Neural cell (in vitro differentiated cells): ENCODE results near the gene LPIN1.

Experiments used
- EZH2 ChIP-seq: fragments of 200-600, 300-800 bp; shearing (Covaris generic), sonication (generic); IDR thresholded peaks from 2 replicates; pipeline ENCODE4 v1.6.1; 2014; ENCODE audit warnings: antibody characterized with exemption, low read length, borderline replicate concordance, mild to moderate bottlenecking; ENCODE audit not compliant: insufficient read depth, poor library complexity, severe bottlenecking
- RAD21 ChIP-seq: fragments of 450-650 bp; conservative IDR thresholded peaks from 2 replicates; pipeline ENCODE4 v1.6.1; 2014; ENCODE audit warnings: antibody characterized with exemption, mild to moderate bottlenecking, moderate library complexity
- TF ChIP-seq, protein P1 (sequence below): fragments of 450-650 bp; IDR thresholded peaks from 2 replicates; pipeline ENCODE4 v1.5.1; 2014; ENCODE audit warnings: antibody characterized with exemption, mild to moderate bottlenecking, moderate library complexity; ENCODE audit not compliant: poor library complexity, severe bottlenecking

DNA sequence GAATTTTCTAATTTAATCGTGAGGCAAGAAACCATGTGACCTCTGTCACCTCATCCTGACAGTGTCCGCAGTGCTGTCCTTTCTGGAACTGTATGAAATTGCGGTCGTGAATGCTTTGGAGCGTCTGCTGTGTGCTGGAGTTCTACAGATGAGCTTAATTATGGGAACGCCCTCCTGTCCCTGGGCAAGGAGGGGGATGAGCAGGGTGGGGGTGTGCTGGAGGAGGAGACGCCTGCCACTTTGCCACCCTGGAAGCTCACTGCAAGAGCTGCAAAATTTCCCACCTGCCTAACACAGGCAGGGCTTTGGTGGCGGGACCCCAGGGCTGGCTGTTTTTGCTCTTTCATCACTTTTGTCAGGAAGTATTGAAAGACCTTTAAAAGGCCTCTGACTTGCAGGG is 6.5 kb downstream of the LPIN1 start:
- TF ChIP-seq, protein P1, sequence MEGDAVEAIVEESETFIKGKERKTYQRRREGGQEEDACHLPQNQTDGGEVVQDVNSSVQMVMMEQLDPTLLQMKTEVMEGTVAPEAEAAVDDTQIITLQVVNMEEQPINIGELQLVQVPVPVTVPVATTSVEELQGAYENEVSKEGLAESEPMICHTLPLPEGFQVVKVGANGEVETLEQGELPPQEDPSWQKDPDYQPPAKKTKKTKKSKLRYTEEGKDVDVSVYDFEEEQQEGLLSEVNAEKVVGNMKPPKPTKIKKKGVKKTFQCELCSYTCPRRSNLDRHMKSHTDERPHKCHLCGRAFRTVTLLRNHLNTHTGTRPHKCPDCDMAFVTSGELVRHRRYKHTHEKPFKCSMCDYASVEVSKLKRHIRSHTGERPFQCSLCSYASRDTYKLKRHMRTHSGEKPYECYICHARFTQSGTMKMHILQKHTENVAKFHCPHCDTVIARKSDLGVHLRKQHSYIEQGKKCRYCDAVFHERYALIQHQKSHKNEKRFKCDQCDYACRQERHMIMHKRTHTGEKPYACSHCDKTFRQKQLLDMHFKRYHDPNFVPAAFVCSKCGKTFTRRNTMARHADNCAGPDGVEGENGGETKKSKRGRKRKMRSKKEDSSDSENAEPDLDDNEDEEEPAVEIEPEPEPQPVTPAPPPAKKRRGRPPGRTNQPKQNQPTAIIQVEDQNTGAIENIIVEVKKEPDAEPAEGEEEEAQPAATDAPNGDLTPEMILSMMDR, result no peak
- no peak for TF ChIP-seq EZH2
- TF ChIP-seq RAD21, result no peak
